Activated naive CD4-positive, alpha-beta T cell treated with anti-CD3 and anti-CD28 coated beads, Interleukin-2, amount 50 U/mL, for 16 hours (primary cell): Measurements from ENCODE around the gene USP40.

Experiments used
- DNase-seq: peaks from one replicate; pipeline ENCODE4 v3.0.0-alpha.2; 2020

The USP40 gene

GRCh38 chr2:233443511-233444183, 122.9 kb downstream of the USP40 start:
- DNase-seq, result peak; percentile 84

- no peak for DNase-seq
Measured at GRCh38 chr2:233442028-233442310, 124.6 kb downstream of the USP40 start.

- no peak for DNase-seq
Measured at GRCh38 chr2:233441161-233442027, 125.2 kb downstream of the USP40 start.

- no peak for DNase-seq
Measured at GRCh38 chr2:233440714-233441113, 125.9 kb downstream of the USP40 start.

- no peak for DNase-seq
Measured at GRCh38 chr2:233440314-233440713, 126.3 kb downstream of the USP40 start.

- DNase-seq, result no peak
Measured at GRCh38 chr2:233439191-233439590, 127.4 kb downstream of the USP40 start.

- no peak for DNase-seq
Measured at GRCh38 chr2:233438573-233439147, 127.9 kb downstream of the USP40 start.

GRCh38 chr2:233437439-233437955, 129.1 kb downstream of the USP40 start:
- DNase-seq, result no peak

GRCh38 chr2:233436691-233437438, 129.7 kb downstream of the USP40 start:
- DNase-seq, result no peak

GRCh38 chr2:233436191-233436581, 130.4 kb downstream of the USP40 start:
- DNase-seq, result no peak

GRCh38 chr2:233435436-233436190, 131.0 kb downstream of the USP40 start:
- no peak for DNase-seq

- no peak for DNase-seq
Measured at GRCh38 chr2:233434666-233435330, 131.8 kb downstream of the USP40 start.

- no peak for DNase-seq
Measured at GRCh38 chr2:233433794-233434193, 132.8 kb downstream of the USP40 start.

- DNase-seq, result no peak
Measured at GRCh38 chr2:233433029-233433428, 133.6 kb downstream of the USP40 start.

- no peak for DNase-seq
Measured at GRCh38 chr2:233430651-233431050, 135.9 kb downstream of the USP40 start.

GRCh38 chr2:233430081-233430480, 136.5 kb downstream of the USP40 start:
- no peak for DNase-seq

- DNase-seq, result no peak
Measured at GRCh38 chr2:233429175-233429897, 137.2 kb downstream of the USP40 start.

GRCh38 chr2:233428438-233428837, 138.1 kb downstream of the USP40 start:
- no peak for DNase-seq

- no peak for DNase-seq
Measured at GRCh38 chr2:233428008-233428407, 138.6 kb downstream of the USP40 start.

- peak; percentile 76 for DNase-seq
Measured at GRCh38 chr2:233426619-233427342, 139.8 kb downstream of the USP40 start.
